ENCODE measurements around the gene ZNF831. TPM values are rescaled to one million over a fixed set of nuclear protein-coding genes. Genes with fewer than 3 reads are reported as not detected.

Gene ZNF831
- polyA plus RNA-seq, 1 of the 3 experiments (the other 2 are of a cell fraction) = not detected

- DNase-seq = no peak
- Histone ChIP-seq H3K4me1 (ENCODE audit: control insufficient read depth in 1 of 2, insufficient read depth in 2 of 2, low read depth in 1 of 2, low read length in 1 of 2) (peaks cover 0 to 3% of the 10 kb centered on the region in 2 experiments; a peak in 1 of 4 replicates), H2AFZ (ENCODE audit: low read depth) (no peak overlapping the region), H4K20me1 (ENCODE audit: insufficient read depth) (no peaks in the 10 kb centered on the region), H3K27me3 (ENCODE audit: insufficient read depth) (no peaks in the 10 kb centered on the region; the same call in 1 of the 2 replicates), H3K36me3 (replicated peaks in 1 of 2; ENCODE audit: control insufficient read depth in 1 of 2, insufficient read depth in 2 of 2, low read length in 1 of 2) (no peaks in the 10 kb centered on the region), H3K4me3 (ENCODE audit: low read depth in 2 of 2, low read length in 1 of 2) (no peak overlapping the region), H3F3A (replicated peaks; ENCODE audit: insufficient read depth) (no peaks in the 10 kb centered on the region), H3K9ac (no peak overlapping the region), H3K79me2 (ENCODE audit: insufficient read depth) (no peaks in the 10 kb centered on the region), H3K9me2 (no peaks in the 10 kb centered on the region), H3K27ac (ENCODE audit: low read depth in 2 of 2, low read length in 1 of 2) (no peak overlapping the region), H3K9me3 (no peaks in the 10 kb centered on the region), H3K4me2 (no peak overlapping the region)
- POLR2A ChIA-PET = no interaction called here
- no peak for TF ChIP-seq RCOR1 (IDR thresholded peaks at IDR 0.05; ENCODE audit: low read length)
- TF ChIP-seq, protein P1, sequence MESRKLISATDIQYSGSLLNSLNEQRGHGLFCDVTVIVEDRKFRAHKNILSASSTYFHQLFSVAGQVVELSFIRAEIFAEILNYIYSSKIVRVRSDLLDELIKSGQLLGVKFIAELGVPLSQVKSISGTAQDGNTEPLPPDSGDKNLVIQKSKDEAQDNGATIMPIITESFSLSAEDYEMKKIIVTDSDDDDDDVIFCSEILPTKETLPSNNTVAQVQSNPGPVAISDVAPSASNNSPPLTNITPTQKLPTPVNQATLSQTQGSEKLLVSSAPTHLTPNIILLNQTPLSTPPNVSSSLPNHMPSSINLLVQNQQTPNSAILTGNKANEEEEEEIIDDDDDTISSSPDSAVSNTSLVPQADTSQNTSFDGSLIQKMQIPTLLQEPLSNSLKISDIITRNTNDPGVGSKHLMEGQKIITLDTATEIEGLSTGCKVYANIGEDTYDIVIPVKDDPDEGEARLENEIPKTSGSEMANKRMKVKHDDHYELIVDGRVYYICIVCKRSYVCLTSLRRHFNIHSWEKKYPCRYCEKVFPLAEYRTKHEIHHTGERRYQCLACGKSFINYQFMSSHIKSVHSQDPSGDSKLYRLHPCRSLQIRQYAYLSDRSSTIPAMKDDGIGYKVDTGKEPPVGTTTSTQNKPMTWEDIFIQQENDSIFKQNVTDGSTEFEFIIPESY (IDR thresholded peaks at IDR 0.05; ENCODE audit: borderline replicate concordance, low read depth) = no peak
- no peak for TF ChIP-seq EP300 (IDR thresholded peaks at IDR 0.05; ENCODE audit: borderline replicate concordance in 1 of 2, low read depth in 1 of 2, low read length in 1 of 2)
- no peak for TF ChIP-seq YY1 (IDR thresholded peaks at IDR 0.05; ENCODE audit: low read depth)
- TF ChIP-seq MXI1 (IDR thresholded peaks at IDR 0.05; ENCODE audit: low read depth, low read length) = no peak
- no peak for TF ChIP-seq USF2 (IDR thresholded peaks at IDR 0.05; ENCODE audit: borderline replicate concordance, low read depth, low read length)
- TF ChIP-seq, protein P2, sequence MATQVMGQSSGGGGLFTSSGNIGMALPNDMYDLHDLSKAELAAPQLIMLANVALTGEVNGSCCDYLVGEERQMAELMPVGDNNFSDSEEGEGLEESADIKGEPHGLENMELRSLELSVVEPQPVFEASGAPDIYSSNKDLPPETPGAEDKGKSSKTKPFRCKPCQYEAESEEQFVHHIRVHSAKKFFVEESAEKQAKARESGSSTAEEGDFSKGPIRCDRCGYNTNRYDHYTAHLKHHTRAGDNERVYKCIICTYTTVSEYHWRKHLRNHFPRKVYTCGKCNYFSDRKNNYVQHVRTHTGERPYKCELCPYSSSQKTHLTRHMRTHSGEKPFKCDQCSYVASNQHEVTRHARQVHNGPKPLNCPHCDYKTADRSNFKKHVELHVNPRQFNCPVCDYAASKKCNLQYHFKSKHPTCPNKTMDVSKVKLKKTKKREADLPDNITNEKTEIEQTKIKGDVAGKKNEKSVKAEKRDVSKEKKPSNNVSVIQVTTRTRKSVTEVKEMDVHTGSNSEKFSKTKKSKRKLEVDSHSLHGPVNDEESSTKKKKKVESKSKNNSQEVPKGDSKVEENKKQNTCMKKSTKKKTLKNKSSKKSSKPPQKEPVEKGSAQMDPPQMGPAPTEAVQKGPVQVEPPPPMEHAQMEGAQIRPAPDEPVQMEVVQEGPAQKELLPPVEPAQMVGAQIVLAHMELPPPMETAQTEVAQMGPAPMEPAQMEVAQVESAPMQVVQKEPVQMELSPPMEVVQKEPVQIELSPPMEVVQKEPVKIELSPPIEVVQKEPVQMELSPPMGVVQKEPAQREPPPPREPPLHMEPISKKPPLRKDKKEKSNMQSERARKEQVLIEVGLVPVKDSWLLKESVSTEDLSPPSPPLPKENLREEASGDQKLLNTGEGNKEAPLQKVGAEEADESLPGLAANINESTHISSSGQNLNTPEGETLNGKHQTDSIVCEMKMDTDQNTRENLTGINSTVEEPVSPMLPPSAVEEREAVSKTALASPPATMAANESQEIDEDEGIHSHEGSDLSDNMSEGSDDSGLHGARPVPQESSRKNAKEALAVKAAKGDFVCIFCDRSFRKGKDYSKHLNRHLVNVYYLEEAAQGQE (IDR thresholded peaks at IDR 0.05; ENCODE audit: low read depth, low read length) = no peak
- TF ChIP-seq JUND (IDR thresholded peaks at IDR 0.05) = no peak
- TF ChIP-seq RAD21 (IDR thresholded peaks at IDR 0.05; ENCODE audit: low read length) = no peak
- CTCF ChIA-PET = interaction anchor here (1.1 kb wide), 1 partner anchor 13 kb away, joined by 3 read pairs; no protein-coding TSS in a partner anchor
- 46% methylated on average over 11 of the region's 11 CpGs for WGBS (ENCODE audit: low lambda C conversion rate)
Observed at GRCh38 chr20:59273739-59274357, 110.2 kb downstream of the ZNF831 start.

DNA sequence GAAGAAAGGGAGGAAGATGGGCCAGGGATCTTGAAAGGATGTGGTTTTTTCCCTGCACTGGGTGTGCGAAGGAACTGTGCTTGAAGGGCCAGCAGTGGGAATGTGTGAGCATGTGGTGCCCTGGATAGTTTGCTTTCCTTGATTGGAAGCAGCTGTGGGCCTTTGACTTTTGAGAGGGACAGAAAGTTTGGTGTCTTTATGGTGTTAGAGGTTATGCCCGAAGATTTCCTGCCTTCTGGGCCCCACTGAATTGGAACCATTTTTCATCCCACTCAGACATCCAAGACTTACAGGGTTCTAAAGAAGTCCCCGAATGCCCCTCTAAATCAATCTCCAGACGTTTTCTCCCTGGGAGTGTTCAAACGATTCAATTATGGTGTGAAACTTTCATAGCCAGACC, 113.3 kb downstream of the ZNF831 start:
- Histone ChIP-seq H3K27ac (ENCODE audit: low read depth in 2 of 2, low read length in 1 of 2) (no peak overlapping the region), H3F3A (replicated peaks; ENCODE audit: insufficient read depth) (no peaks in the 10 kb centered on the region), H3K9ac (no peak overlapping the region), H3K9me2 (no peaks in the 10 kb centered on the region), H3K4me2 (no peak overlapping the region), H3K9me3 (no peaks in the 10 kb centered on the region), H3K79me2 (ENCODE audit: insufficient read depth) (no peaks in the 10 kb centered on the region), H3K27me3 (ENCODE audit: insufficient read depth) (no peaks in the 10 kb centered on the region), H3K36me3 (replicated peaks in 1 of 2; ENCODE audit: control insufficient read depth in 1 of 2, insufficient read depth in 2 of 2, low read length in 1 of 2) (no peaks in the 10 kb centered on the region), H4K20me1 (ENCODE audit: insufficient read depth) (no peaks in the 10 kb centered on the region), H3K4me1 (ENCODE audit: control insufficient read depth in 1 of 2, insufficient read depth in 2 of 2, low read depth in 1 of 2, low read length in 1 of 2) (no peaks in the 10 kb centered on the region; a peak in 1 of 4 replicates), H2AFZ (ENCODE audit: low read depth) (no peak overlapping the region), H3K4me3 (ENCODE audit: low read depth in 2 of 2, low read length in 1 of 2) (no peak overlapping the region)
- ChIA-PET POLR2A (no interaction called here), CTCF (interaction anchor here (0.6 to 1.2 kb wide), 2 partner anchors 93 to 127 kb away, joined by 3 to 4 read pairs; no protein-coding TSS in a partner anchor)
- no peak for DNase-seq
- WGBS (ENCODE audit: low lambda C conversion rate) = 32% methylated on average over 5 of the region's 5 CpGs
- TF ChIP-seq GABPA (IDR thresholded peaks at IDR 0.05; ENCODE audit: low read depth) = no peak
